Kidney capillary endothelial cell (primary cell): ENCODE data around the gene ANKRD24.
A peak's percentile ranks its signal among the peaks of the same experiment; 100 is the strongest.
"Not testable (repeated sequence)": the region's sequence is repeated elsewhere in the genome, so short reads cannot be mapped to it uniquely, and the experiment has no call there.

Experiments used
- DNase-seq: peaks from one replicate; pipeline ENCODE4 v3.0.0-alpha.2; 2018; ENCODE audit warnings: low spot score

Gene ANKRD24

DNA sequence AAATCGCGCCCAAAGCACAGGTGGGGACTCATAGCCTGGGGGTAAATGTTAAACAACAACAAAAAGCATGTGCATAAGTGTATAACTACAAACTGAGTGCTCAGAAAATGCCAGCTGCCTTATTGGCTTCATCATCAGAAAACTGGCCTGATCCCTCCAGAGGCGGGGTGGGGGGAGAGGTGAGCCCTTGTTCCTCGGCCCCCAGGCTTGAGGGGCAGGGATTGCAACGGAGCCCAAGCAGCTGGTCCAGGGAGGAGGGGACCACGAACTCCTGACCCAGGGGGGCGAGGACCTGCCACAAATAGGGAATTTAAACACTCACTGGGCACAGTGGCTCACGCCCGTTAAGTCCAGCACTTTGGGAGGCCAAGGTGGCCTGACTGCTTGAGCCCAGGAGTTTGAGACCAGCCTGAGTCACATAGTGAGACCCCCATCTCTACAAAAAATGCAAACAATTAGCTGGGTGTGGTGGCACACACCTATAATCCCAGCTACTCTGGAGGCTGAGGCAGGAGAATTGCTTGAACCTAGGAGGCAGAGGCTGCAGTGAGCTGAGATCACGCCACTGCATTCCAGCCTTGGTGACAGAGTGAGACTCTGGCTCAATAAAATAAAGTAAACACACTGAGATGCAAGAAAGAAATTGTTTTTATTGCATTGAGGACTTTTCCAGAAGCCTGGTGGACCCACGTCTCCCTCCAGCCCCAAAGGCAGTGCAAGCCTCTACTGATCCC lies 8.8 kb upstream of the ANKRD24 start:
- DNase-seq = no peak

DNA sequence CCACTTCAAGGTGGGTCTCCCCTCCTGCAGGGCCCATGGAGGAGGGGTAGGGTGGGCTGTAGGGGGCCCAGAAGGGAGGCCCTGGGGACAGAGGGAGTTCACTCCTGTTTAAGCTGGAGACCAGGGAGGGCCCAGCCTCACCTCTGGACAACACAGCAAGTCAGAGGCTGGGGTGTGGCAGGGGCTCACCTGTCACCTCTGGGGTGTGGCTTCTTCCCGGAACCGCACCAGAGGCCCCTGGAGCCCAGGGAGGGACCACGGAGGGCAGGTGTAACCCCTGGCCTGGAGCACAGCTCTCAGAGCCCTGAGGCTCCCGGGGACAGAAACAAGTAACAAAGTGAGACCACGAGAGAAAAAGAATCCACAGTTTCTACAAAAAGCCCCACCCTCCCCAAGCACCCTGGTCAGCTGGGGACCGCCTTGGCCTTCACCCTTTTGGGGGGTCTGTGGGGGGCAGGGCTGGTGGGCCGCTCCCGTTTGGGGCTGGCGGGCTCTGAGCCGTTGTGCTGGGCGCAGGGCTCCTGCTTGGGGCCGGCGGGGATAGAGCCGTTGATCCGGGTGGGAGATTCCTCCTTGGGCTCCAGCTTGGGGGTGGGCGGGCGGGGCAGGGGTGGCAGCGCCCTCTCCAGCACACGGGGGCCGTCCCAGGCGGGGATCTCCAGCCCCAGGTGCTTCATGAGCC lies 8.1 kb upstream of the ANKRD24 start:
- no peak for DNase-seq

DNA sequence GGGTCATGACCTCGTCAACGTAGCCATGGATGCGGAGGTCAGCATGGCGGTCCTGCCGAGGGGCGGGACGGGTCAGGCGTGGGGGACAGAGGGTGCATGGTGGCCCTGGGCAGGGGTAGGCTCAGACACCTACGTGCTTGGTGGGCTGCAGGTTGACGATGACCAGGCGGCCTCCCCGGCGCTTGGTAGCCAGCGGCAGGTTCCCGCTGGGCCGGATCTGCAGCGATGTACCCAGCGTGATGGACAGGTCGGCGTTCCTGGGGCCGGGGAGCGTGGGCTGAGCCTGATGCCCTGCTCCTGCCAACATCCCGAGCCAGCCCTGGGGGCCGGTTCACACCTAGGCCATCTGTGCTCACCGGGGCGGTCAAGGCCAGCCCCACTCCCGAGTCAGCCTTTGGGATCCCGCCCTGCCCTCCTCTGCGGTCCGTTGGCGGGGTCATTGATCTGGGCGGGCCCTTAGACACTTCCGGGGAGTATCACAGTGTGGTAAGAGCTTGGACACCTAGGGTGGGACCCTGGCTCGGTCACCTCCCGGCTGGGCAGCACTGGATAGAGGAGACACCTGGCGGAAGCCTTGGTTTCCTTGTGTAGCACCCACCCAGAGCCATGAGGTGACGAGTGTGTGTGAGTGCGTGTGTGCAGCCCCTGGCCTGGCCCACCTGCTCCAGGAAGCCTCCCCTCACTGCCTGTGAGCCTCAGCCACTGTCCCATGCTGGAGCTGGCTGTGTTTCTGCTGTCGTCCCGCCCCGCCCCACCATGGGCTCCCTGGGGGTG lies 7.4 kb upstream of the ANKRD24 start:
- DNase-seq = no peak

DNA sequence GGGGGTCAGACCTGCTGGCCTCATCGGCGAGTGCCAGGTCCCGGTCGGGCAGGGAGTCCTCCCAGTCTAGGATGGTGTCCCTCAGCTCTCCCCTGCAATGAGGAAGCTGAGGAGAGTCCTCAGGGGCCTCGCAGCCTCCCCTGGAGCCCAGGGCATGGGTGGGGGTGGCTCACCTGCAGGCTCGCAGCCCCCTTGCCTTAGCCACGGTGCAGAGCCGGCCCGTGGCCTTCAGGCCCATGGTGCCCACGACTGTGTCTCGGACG lies 6.9 kb upstream of the ANKRD24 start:
- DNase-seq = no peak

DNA sequence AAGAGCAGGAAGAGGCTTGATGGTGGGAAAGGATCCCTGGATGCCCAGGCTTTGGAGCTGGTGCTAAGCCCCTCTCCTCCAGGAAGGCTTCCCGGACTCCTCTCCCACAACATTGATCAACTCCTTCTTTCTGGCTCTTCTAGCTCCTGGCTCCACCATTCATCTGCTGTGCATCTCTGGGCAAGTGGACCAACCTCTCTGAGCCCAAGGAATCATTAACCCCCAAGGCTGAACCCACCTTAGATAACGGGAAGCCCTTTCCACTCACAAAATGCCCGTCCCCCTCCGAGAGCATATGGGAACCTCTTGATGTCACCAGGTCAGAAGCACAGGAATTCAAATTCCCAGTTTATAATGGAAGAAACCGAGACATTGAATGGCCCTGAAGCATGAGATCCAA lies 5.3 kb upstream of the ANKRD24 start:
- DNase-seq = no peak

DNA sequence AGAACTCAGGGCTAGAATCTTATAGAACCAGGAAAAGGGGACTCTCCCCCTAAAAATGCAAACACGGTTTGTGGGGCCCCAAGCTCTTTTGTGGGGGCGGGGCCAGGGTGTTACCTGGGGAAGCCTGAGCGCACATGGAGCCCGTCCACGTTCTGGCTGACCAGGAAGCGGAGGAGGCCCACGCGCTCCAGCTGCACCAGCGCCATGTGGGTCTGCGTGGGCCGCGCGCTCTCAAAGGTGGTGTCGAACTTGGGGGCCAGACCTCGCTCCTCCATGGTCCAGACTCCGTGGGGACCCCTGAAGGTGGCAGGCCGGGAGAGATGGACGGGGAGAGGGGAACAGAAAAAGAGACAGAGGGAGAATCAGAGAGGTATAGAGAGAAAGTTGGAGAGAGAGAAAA lies 3.5 kb upstream of the ANKRD24 start:
- no peak for DNase-seq

DNA sequence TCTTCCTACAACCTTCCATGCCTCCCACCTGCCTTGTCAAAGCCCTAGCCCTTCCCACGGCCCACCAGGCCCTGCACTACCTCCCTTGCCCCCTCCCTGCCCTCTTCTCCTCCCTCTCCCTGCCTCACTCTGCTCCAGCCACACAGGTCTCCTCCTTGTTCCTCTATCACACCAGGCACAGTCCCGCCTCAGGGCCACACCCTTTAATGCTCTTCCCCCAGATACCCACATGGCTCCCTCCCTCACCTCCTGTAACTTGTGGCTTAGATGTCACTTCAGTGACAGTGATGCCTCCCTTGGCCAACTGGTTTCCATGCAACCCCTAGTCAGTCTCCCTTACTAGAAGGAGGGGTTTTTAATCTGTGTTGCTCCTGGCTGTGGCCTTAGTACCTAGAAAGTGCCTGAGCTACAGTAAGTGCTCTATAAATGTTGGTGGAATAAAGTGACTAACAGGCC lies 1.4 kb upstream of the ANKRD24 start:
- DNase-seq = no peak

DNA sequence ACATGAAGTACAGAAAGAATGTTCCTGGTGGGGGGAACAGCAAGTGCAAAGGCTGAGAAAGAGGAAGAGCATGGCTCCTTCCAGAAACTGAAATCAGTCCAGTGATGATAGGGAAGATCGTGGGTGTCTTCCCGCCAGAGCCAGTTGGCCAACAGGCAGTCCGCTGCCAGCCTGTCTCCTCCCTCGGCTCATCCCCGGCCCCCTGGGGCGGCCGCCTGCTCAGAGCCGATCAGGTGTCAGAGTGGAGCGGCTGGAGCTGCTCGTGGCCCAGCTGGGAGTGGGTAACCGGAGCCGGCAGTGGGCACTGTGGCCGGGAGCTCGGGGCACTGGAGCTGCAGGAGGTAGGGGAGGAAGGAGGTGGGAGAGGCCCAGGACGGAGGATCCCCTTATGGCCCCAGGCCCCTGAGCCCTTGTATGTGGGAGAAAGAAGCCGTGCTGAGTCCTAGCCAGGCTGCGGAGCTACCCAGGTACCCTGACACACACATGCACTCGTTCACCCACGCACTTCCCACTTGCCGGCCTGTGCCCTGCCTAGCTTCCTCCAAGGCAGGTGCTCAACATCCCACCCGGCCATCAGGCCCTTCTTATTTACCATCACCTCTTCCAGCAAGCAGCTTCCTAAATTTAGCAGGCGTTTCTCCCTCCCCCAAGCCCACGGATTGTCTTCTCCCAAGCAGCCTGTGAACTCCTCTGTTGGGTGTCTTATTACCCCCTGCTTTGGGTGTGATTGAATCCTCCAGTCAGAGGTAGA lies 1.7 kb downstream of the ANKRD24 start:
- DNase-seq = no peak

DNA sequence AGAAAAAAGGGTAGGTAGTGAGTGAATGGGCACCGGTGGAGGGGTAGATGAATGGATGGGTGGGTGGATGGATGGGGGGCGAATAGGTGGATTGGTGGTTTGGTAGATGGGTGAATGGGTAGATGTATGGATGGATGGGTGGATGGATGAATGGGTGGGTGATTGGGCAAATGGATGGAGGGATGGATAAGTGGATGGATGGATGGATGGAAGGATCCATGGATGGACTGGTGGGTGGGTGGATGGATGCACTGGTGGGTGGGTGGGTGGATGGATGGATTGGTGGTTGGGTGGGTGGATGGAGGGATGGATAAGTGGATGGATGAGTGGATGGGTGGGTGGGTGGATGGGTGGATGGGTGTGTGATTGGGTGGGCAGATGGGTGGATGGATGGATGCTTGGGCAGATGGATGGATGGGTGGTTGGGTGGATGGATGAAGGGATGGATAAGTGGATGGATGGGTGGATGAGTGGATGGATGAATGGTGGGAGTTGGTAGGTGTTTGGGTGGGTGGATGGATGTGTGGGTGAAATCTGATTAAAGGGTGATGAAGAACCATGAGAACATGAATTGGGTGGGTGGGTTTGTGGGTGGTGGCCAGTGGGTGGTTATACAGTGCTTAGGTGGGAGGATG lies 2.3 kb downstream of the ANKRD24 start:
- DNase-seq = no peak

DNA sequence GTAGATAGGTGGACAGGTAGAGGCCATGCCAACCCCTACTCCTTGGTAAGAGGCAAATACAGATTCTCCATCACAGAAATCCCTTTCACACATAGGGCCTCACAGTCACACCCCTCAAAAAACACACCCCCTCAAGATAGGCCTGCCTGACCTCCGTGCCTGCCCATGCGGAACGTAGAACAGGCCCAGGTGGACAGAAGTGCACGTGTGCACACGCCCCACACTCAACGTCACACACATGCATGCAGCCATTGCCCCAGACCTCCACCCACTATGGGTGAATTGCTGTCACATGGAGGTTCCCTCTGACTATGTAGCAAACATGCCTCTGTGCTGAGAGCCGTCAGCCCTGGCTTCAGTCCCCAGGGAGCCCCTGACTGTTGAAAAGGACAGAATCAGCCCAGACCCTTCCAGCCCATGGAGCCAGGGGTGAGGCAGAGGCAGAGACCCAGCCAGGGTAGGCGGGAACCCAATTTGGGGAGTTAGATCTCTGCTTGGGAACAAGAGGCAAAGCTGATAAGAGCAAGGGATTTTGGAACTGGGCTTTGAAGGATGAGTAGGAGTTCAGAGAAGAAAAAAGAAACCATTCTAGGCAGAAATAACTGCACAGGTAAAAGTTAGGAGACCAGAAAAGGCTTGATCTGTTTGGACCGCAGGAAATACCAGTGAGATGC lies 3.1 kb downstream of the ANKRD24 start:
- no peak for DNase-seq

DNA sequence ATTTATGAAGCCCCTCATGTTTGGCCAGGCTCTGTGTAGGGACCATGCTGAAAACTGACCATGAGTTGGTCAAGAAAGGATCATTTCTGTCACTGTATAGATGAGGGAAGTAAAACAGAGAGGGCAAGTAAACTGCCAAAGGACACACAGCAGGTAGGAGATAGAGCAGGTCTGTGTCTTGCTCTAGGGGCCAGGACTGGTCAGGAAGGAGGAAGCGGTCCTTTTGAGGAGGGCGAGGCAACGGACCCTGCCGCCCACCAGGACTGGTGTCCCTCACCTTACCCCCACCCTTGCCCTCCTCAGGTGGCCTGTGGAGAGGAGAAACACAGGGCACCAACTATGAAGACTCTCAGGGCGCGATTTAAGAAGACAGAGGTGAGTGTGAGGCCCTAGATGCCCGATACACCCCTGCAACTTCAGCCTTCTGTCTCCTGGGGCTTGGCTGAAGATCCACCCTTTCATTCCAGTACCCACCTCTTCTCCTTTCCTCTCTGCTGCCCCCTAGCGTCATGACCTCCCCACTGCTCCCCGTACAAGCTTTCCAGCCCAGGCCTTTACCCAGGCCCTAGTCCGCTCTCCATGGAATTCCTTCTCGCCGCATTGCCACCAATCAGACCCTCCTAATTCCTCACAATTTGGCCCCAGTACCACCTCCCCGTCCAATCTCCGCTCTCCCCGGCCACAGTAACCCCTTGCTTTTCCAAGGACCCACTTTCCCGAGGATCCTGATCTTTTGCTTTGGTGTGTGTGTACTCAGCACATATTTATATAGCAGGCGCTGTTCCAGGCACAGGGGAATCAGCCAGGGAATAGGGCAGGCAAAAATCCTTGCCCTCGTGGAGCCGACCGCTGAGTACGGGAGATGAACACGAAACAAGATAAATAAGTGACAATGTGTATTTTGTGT lies 3.9 kb downstream of the ANKRD24 start:
- DNase-seq = peak; percentile 69

DNA sequence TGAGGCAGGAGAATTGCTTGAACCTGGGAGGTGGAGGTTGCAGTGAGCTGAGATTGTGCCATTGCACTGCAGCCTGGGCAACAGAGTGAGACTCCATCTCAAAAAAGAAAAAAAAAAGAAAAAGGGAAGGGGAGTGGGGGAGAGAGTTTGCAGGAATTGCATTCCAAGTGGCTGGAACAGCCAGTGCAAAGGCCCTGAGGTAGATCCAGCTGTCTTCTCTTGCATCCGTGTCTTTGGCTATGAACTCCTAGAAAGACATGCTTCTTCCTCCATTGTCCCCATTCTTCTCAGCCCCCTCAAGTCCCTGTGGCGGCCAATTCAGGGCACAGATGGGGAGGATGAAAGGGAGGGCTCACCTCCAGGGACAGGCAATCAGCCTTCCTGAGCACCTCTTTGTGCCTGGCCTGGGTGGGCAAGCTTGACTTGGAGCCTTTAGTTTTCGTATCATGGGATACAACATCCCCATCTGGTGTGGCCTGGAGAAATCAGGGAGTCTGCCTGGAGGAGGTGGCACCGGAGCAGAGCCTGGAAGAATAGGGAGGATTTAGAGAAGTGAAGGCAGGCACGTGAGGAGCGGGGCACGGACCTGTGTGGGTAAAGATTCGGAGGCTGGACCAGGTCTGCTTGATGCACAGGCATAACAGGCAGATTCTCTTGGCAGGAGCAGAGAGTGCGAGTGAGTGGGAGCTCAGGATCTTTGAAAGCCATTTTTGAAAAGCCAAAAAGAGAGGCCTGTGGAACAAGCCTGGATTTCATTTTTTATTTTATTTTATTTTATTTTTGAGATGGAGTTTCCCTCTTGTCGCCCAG lies 5.0 kb downstream of the ANKRD24 start:
- no peak for DNase-seq

DNA sequence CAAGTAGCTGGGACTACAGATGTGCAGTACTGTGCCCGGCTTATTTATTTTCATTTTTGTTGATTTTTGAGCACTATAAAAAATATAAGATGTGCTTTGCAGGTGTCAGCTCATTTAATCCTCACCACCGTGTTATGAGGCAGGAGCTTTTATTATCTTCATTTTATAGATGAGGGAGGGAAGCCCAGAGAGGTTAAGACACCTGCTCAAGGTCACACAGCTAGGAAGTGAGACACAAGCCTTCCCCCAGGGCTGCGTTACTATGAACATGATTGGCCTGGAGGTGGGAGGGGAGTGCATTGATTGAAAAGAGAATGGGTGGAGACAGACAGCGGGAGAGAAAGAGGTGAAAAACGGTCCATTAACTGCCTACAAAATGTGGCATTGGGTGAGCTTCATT lies 7.2 kb downstream of the ANKRD24 start:
- no peak for DNase-seq

DNA sequence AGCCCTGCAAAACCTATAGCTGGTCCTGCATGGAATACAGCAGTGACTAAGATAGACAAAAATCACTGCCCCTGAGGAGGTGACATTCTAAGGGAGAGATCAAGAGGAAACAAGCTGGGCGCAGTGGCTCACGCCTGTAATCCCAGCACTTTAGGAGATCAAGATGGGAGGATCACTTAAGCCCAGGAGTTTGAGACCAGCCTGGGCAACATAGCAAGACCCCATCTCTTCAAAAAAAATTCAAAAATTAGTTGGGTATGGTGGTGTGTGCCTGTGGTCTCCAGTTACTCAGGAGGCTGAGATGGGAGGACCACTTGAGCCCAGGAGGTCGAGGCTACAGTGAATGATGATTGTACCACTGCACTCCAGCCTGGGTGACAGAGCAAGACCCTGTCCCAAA lies 10.0 kb downstream of the ANKRD24 start:
- not testable (repeated sequence) for DNase-seq

DNA sequence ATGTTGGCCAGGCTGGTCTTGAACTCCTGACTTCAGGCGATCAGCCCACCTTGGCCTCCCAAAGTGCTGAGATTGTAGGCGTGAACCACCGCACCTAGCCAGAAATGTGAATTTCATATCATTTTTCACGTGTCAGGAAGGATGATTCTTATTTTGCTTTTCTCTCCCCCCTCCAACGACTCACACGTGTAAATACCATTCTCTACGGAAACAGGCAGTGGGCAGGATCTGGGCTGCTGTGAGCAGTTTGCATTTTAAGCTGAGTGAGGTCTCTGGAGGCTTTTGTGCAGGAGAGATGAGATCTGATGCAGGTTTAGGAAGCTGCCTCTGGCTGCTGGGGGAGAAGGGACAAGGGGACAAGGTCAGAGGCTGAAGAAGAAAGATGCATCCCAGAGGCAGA lies 11.9 kb downstream of the ANKRD24 start:
- no peak for DNase-seq

DNA sequence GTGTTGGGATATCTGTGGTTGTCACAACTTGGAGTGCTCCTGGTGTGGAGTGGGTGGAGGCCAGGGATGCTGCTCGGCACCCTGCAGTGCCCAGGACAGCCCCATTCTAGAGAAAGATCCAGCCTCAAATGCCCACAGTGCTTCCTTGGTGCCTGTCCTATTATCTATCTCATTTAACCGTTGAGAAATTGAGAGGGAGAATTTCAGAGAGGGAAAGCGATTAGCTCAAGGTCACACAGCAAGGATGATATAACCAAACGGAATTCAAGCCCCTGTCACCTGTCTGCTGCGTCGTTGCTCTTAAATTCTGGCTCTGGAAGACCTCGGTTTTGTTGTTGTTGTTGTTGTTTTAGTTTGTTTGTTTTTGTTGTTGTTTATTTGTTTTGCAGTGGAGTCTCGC lies 13.5 kb downstream of the ANKRD24 start:
- no peak for DNase-seq

DNA sequence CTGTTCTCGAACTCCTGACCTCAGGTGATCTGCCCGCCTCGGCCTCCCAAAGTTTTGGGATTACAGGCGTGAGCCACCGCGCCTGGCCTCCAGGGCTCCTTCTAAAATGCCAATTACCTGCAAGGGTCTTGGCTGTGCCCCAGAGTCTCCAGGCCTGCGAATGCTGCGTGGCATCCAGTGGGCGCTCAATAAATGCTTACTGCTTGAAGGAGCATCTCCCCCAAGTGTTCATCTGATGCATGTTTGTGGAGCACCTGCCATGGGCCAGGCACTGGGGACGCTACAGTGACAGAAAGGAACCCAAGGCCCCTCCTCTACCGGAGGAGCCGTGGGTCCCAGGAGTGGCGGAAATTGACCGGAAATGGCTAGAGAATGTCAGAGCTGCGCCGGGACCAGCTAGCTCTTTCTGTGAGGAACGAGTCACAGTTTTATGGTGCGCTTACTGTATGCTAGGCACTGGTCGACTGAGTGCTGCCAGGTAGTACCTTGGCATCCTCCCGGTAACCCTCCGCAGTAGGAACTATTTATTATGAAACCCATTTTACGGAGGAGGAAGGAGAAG lies 14.2 kb downstream of the ANKRD24 start:
- no peak for DNase-seq

DNA sequence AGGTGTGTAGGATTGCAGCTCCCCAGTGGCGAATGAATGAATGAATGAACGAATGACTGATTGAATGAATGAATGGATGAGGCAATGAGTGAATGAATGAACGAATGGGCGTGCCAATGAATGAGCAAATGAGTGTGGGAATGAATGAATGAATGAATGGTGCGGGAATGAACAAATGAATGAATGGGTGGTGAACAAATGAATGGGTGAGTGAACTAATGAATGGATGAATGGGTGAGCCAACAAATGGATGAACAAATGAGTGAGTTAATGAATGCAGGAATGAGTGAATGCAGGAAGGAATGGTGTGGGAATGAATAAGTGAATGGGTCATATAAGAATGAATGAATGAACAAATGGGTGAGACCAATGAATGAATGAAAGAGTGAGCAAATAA lies 14.7 kb downstream of the ANKRD24 start:
- DNase-seq = no peak
